ENCODE data around the gene CACNG3.
"Not testable (repeated sequence)": the region's sequence is repeated elsewhere in the genome, so short reads cannot be mapped to it uniquely, and the experiment has no call there.

CACNG3 gene

GRCh38 chr16:24255456-24256371 lies at the start of gene CACNG3:
Gene CACNG3, plus strand, starts transcription at chr16:24256335. Its CDS starts 420 bp downstream, at chr16:24256755.
- no peak within 1 kb of the TSS for H3K27ac ChIP-seq
- no peak for DNase-seq (ENCODE audit: low read depth, low spot score)

GRCh38 chr16:24206926-24207325 lies 49.2 kb upstream of the CACNG3 start:
- DNase-seq (ENCODE audit: low read depth, low spot score), result no peak
- no peak overlapping the region for H3K27ac ChIP-seq

GRCh38 chr16:24208710-24209109 lies 47.4 kb upstream of the CACNG3 start:
- no peak for DNase-seq (ENCODE audit: low read depth, low spot score)
- H3K27ac ChIP-seq, result no peak overlapping the region

- no peak for DNase-seq (ENCODE audit: low read depth, low spot score)
Measured at GRCh38 chr16:24214992-24215391, 41.1 kb upstream of the CACNG3 start.

GRCh38 chr16:24216961-24217360 lies 39.2 kb upstream of the CACNG3 start:
- DNase-seq (ENCODE audit: low read depth, low spot score), result no peak
- H3K27ac ChIP-seq, result no peak overlapping the region

More at GRCh38 chr16:24214992-24215391, 41.1 kb upstream of the CACNG3 start:
- H3K27ac ChIP-seq, result no peak overlapping the region

- no peak for DNase-seq (ENCODE audit: low read depth, low spot score)
- no peak overlapping the region for H3K27ac ChIP-seq
Measured at GRCh38 chr16:24217461-24217860, 38.7 kb upstream of the CACNG3 start.

- no peak overlapping the region for H3K27ac ChIP-seq
- DNase-seq (ENCODE audit: low read depth, low spot score), result no peak
Measured at GRCh38 chr16:24218299-24218698, 37.8 kb upstream of the CACNG3 start.

- DNase-seq (ENCODE audit: low read depth, low spot score), result no peak
- H3K27ac ChIP-seq, result no peak overlapping the region
Measured at GRCh38 chr16:24221219-24221618, 34.9 kb upstream of the CACNG3 start.

GRCh38 chr16:24228514-24228913 lies 27.6 kb upstream of the CACNG3 start:
- DNase-seq (ENCODE audit: low read depth, low spot score), result no peak
- no peak overlapping the region for H3K27ac ChIP-seq

- no peak overlapping the region for H3K27ac ChIP-seq
- DNase-seq (ENCODE audit: low read depth, low spot score), result no peak
Measured at GRCh38 chr16:24232936-24233335, 23.2 kb upstream of the CACNG3 start.

- no peak overlapping the region for H3K27ac ChIP-seq
- no peak for DNase-seq (ENCODE audit: low read depth, low spot score)
Measured at GRCh38 chr16:24234737-24235136, 21.4 kb upstream of the CACNG3 start.

- DNase-seq (ENCODE audit: low read depth, low spot score), result no peak
- H3K27ac ChIP-seq, result no peak overlapping the region
Measured at GRCh38 chr16:24235806-24236205, 20.3 kb upstream of the CACNG3 start.

GRCh38 chr16:24238846-24239245 lies 17.3 kb upstream of the CACNG3 start:
- H3K27ac ChIP-seq; DNase-seq (ENCODE audit: low read depth, low spot score): not testable (repeated sequence)

- no peak overlapping the region for H3K27ac ChIP-seq
- no peak for DNase-seq (ENCODE audit: low read depth, low spot score)
Measured at GRCh38 chr16:24246911-24247607, 9.1 kb upstream of the CACNG3 start.

- no peak overlapping the region for H3K27ac ChIP-seq
- DNase-seq (ENCODE audit: low read depth, low spot score), result no peak
Measured at GRCh38 chr16:24253192-24253591, 2.9 kb upstream of the CACNG3 start.

GRCh38 chr16:24257958-24258357 lies 1.8 kb downstream of the CACNG3 start:
- no peak for DNase-seq (ENCODE audit: low read depth, low spot score)

GRCh38 chr16:24258791-24259190 lies 2.7 kb downstream of the CACNG3 start:
- H3K27ac ChIP-seq, result no peak overlapping the region
- no peak for DNase-seq (ENCODE audit: low read depth, low spot score)

More at GRCh38 chr16:24257958-24258357, 1.8 kb downstream of the CACNG3 start:
- no peak overlapping the region for H3K27ac ChIP-seq

GRCh38 chr16:24262816-24263215 lies 6.7 kb downstream of the CACNG3 start:
- no peak overlapping the region for H3K27ac ChIP-seq
- DNase-seq (ENCODE audit: low read depth, low spot score), result no peak

GRCh38 chr16:24270721-24271442 lies 14.7 kb downstream of the CACNG3 start:
- no peak overlapping the region for H3K27ac ChIP-seq
- no peak for DNase-seq (ENCODE audit: low read depth, low spot score)

- DNase-seq (ENCODE audit: low read depth, low spot score), result no peak
- H3K27ac ChIP-seq, result no peak overlapping the region
Measured at GRCh38 chr16:24272379-24272778, 16.2 kb downstream of the CACNG3 start.
